Measurements from ENCODE around the gene HINFP. TPM values are rescaled to one million over a fixed set of nuclear protein-coding genes. Genes with fewer than 3 reads are reported as not detected.
A peak's percentile ranks its signal among the peaks of the same experiment; 100 is the strongest.
"Not testable (repeated sequence)": the region's sequence is repeated elsewhere in the genome, so short reads cannot be mapped to it uniquely, and the experiment has no call there.

HINFP gene
- total RNA-seq, 1 experiment from 2014 or later: 8.4 TPM

- DNase-seq (ENCODE audit: low spot score): no peak
Observed at GRCh38 chr11:119117004-119117706, 4.2 kb upstream of the HINFP start.

- no peak for DNase-seq (ENCODE audit: low spot score)
Observed at GRCh38 chr11:119118227-119118626, 3.2 kb upstream of the HINFP start.

- no peak for DNase-seq (ENCODE audit: low spot score)
Observed at GRCh38 chr11:119118946-119119345, 2.4 kb upstream of the HINFP start.

GRCh38 chr11:119120639-119121007, 757 bp upstream of the HINFP start:
- no peak for DNase-seq (ENCODE audit: low spot score)

GRCh38 chr11:119121811-119122124, 388 bp downstream of the HINFP start:
- no peak for DNase-seq (ENCODE audit: low spot score)

- DNase-seq (ENCODE audit: low spot score): no peak
Observed at GRCh38 chr11:119125821-119126220, 4.4 kb downstream of the HINFP start.

- no peak for DNase-seq (ENCODE audit: low spot score)
Observed at GRCh38 chr11:119126675-119127268, 5.4 kb downstream of the HINFP start.

GRCh38 chr11:119130662-119131061, 9.3 kb downstream of the HINFP start:
- peak; percentile 22 for DNase-seq (ENCODE audit: low spot score)

- DNase-seq (ENCODE audit: low spot score): no peak
Observed at GRCh38 chr11:119134389-119134978, 13.1 kb downstream of the HINFP start.

GRCh38 chr11:119139276-119139675, 17.9 kb downstream of the HINFP start:
- DNase-seq (ENCODE audit: low spot score): not testable (repeated sequence)

- peak; percentile 70 for DNase-seq (ENCODE audit: low spot score)
Observed at GRCh38 chr11:119144825-119145486, 23.6 kb downstream of the HINFP start.

- no peak for DNase-seq (ENCODE audit: low spot score)
Observed at GRCh38 chr11:119145551-119145950, 24.2 kb downstream of the HINFP start.

GRCh38 chr11:119147604-119148333, 26.4 kb downstream of the HINFP start:
- no peak for DNase-seq (ENCODE audit: low spot score)

GRCh38 chr11:119148720-119149017, 27.3 kb downstream of the HINFP start:
- no peak for DNase-seq (ENCODE audit: low spot score)

- DNase-seq (ENCODE audit: low spot score): no peak
Observed at GRCh38 chr11:119149018-119149785, 27.8 kb downstream of the HINFP start, which contains the start of gene ABCG4. TSS of gene ABCG4 (plus strand) at chr11:119149052. CDS start at chr11:119149966, 914 bp downstream.

- no peak for DNase-seq (ENCODE audit: low spot score)
Observed at GRCh38 chr11:119149786-119150275, 28.5 kb downstream of the HINFP start.

GRCh38 chr11:119152043-119152442, 30.7 kb downstream of the HINFP start:
- no peak for DNase-seq (ENCODE audit: low spot score)

GRCh38 chr11:119152604-119153003, 31.2 kb downstream of the HINFP start:
- no peak for DNase-seq (ENCODE audit: low spot score)

GRCh38 chr11:119153049-119153818, 31.9 kb downstream of the HINFP start:
- DNase-seq (ENCODE audit: low spot score): no peak

- DNase-seq (ENCODE audit: low spot score): no peak
Observed at GRCh38 chr11:119154178-119154577, 32.8 kb downstream of the HINFP start.

Measured in A172 (cell line).